H1 (cell line): ENCODE results near the gene BAIAP2. TPM values are rescaled to one million over a fixed set of nuclear protein-coding genes. Genes with fewer than 3 reads are reported as not detected.

ENCODE experiments used
- CTCF ChIA-PET: fragments of 300-600 bp; sonication (Branson Sonifier 250); formaldehyde crosslinking; loops from one replicate; lab custom pipeline; 2021; ENCODE audit not compliant: partially characterized antibody; lab: Charles Lee
- POLR2A ChIA-PET: fragments of 300-600 bp; sonication (Branson Sonifier 250); formaldehyde crosslinking; loops from one replicate; lab custom pipeline; 2021; ENCODE audit warnings: inconsistent platforms; ENCODE audit not compliant: partially characterized antibody; lab: Charles Lee
- DNase-seq, 2 experiments: peaks; one replicate each; pipeline versions ENCODE4 v3.0.0 to v3.0.0-alpha.2; 2010 to 2022; ENCODE audit warnings: low spot score in 2 of 2, low read depth in 1 of 2, mixed read lengths in 1 of 2
- FAIRE-seq: peaks from 2 replicates; lab custom pipeline; 2011; peaks lifted over from hg19 to GRCh38; lab: Jason Lieb, UNC
- H2AFZ ChIP-seq: 2 replicates; pipeline ENCODE4 v1.8.1; 2012; ENCODE audit warnings: low read length, inconsistent platforms
- H2AK5ac ChIP-seq: 2 replicates; pipeline ENCODE4 v1.6.1; 2013; ENCODE audit warnings: low read depth, low read length
- H2BK120ac ChIP-seq: replicated peaks from 2 replicates; pipeline ENCODE3; 2013; ENCODE audit warnings: low read depth, low read length, inconsistent platforms
- H2BK12ac ChIP-seq: 2 replicates; pipeline ENCODE4 v1.6.1; 2013; ENCODE audit warnings: low read depth, low read length
- H2BK15ac ChIP-seq: 2 replicates; pipeline ENCODE4 v1.6.1; 2013; ENCODE audit warnings: low read length
- H2BK20ac ChIP-seq: 2 replicates; pipeline ENCODE4 v1.6.1; 2013; ENCODE audit warnings: low read length
- H2BK5ac ChIP-seq: 2 replicates; pipeline ENCODE4 v1.6.1; 2013; ENCODE audit warnings: low read depth, low read length
- H3K14ac ChIP-seq: 2 replicates; pipeline ENCODE4 v1.6.1; 2013; ENCODE audit warnings: inconsistent platforms; ENCODE audit not compliant: insufficient read length
- H3K18ac ChIP-seq: 2 replicates; pipeline ENCODE4 v1.6.1; 2013; ENCODE audit warnings: low read length; ENCODE audit errors: extremely low read depth
- H3K23ac ChIP-seq: 2 replicates; pipeline ENCODE4 v1.6.1; 2013; ENCODE audit warnings: inconsistent platforms; ENCODE audit not compliant: insufficient read length
- H3K23me2 ChIP-seq: 2 replicates; pipeline ENCODE4 v1.6.1; 2013; ENCODE audit warnings: low read depth, low read length
- H3K27ac ChIP-seq: 2 replicates; pipeline ENCODE4 v1.6.1; 2011; ENCODE audit warnings: low read depth, low read length, inconsistent platforms
- H3K27me3 ChIP-seq, 4 experiments: replicated peaks in 1 of 4; 1 replicate in 1 of 4; 2 replicates in 3 of 4; pipeline versions ENCODE4 v1.6.1 to v1.8.1; 2011 to 2013; ENCODE audit warnings: low read length in 3 of 4, mild to moderate bottlenecking in 3 of 4, inconsistent platforms in 2 of 4, mixed read lengths in 2 of 4, moderate library complexity in 1 of 4; ENCODE audit not compliant: control insufficient read depth in 3 of 4, insufficient read depth in 3 of 4; ENCODE audit errors: extremely low read depth in 1 of 4
- H3K36me3 ChIP-seq, 4 experiments: 2 replicates each; pipeline versions ENCODE4 v1.6.1 to v1.8.1; 2011 to 2013; ENCODE audit warnings: mild to moderate bottlenecking in 4 of 4, low read length in 3 of 4, moderate library complexity in 2 of 4, control low read depth in 1 of 4, inconsistent platforms in 1 of 4; ENCODE audit not compliant: insufficient read depth in 4 of 4, control insufficient read depth in 2 of 4
- H3K4ac ChIP-seq: replicated peaks from 2 replicates; pipeline ENCODE3; 2013; ENCODE audit warnings: low read length, low read depth, mixed read lengths, inconsistent platforms; ENCODE audit not compliant: insufficient read length
- H3K4me1 ChIP-seq, 4 experiments: replicated peaks in 1 of 4; 1 replicate in 1 of 4; 2 replicates in 3 of 4; pipeline versions ENCODE4 v1.6.1 to v1.8.1; 2011 to 2013; ENCODE audit warnings: low read length in 3 of 4, inconsistent platforms in 2 of 4, mixed read lengths in 1 of 4; ENCODE audit not compliant: insufficient read depth in 4 of 4, control insufficient read depth in 3 of 4
- H3K4me2 ChIP-seq, 2 experiments: 2 replicates each; pipeline versions ENCODE4 v1.6.1 to v1.8.1; 2011 to 2013; ENCODE audit warnings: low read depth in 2 of 2, low read length in 2 of 2, control low read depth in 1 of 2, inconsistent platforms in 1 of 2, mild to moderate bottlenecking in 1 of 2; ENCODE audit not compliant: insufficient read depth in 1 of 2
- H3K4me3 ChIP-seq, 4 experiments: fragments of 200-600, 300-600 bp in 1 of 4; sonication (generic), shearing (Covaris generic), sonication (Bioruptor Twin) in 1 of 4; 2 replicates each; pipeline versions ENCODE4 v1.5.1 to v1.8.1; 2011 to 2016; ENCODE audit warnings: low read length in 4 of 4, low read depth in 3 of 4, control low read depth in 2 of 4, inconsistent platforms in 2 of 4, mild to moderate bottlenecking in 2 of 4, mixed read lengths in 1 of 4, moderate library complexity in 1 of 4; ENCODE audit not compliant: insufficient read depth in 2 of 4; ENCODE audit errors: extremely low read depth in 1 of 4
- H3K56ac ChIP-seq: replicated peaks from 2 replicates; pipeline ENCODE3; 2013; ENCODE audit warnings: low read depth, mild to moderate bottlenecking, mixed read lengths, low read length, inconsistent platforms; ENCODE audit not compliant: insufficient read length
- H3K79me1 ChIP-seq: 2 replicates; pipeline ENCODE4 v1.6.1; 2013; ENCODE audit warnings: low read depth, low read length, control low read depth
- H3K79me2 ChIP-seq, 2 experiments: 2 replicates each; pipeline versions ENCODE4 v1.6.1 to v1.8.1; 2012 to 2013; ENCODE audit warnings: low read length in 2 of 2, mild to moderate bottlenecking in 2 of 2, inconsistent platforms in 1 of 2; ENCODE audit not compliant: insufficient read depth in 2 of 2, control insufficient read depth in 1 of 2
- H3K9ac ChIP-seq, 4 experiments: replicated peaks in 1 of 4; 1 replicate in 1 of 4; 2 replicates in 3 of 4; pipeline versions ENCODE4 v1.6.1 to v1.8.1; 2011 to 2013; ENCODE audit warnings: low read depth in 3 of 4, low read length in 3 of 4, control low read depth in 2 of 4, mild to moderate bottlenecking in 2 of 4, moderate library complexity in 2 of 4, inconsistent platforms in 1 of 4; ENCODE audit errors: extremely low read depth in 1 of 4
- H3K9me3 ChIP-seq, 2 experiments: 2 replicates each; pipeline versions ENCODE4 v1.6.1 to v1.8.1; 2012 to 2013; ENCODE audit warnings: mild to moderate bottlenecking in 2 of 2, moderate library complexity in 2 of 2, control low read depth in 1 of 2, inconsistent platforms in 1 of 2, low read depth in 1 of 2, low read length in 1 of 2, mixed read lengths in 1 of 2; ENCODE audit not compliant: insufficient read depth in 2 of 2
- H4K20me1 ChIP-seq, 2 experiments: replicated peaks in 1 of 2; 2 replicates each; pipeline versions ENCODE3 to v1.8.1; 2011 to 2013; ENCODE audit warnings: inconsistent platforms in 2 of 2, low read length in 2 of 2, mild to moderate bottlenecking in 1 of 2; ENCODE audit not compliant: insufficient read depth in 2 of 2, control insufficient read depth in 1 of 2
- H4K5ac ChIP-seq: 2 replicates; pipeline ENCODE4 v1.6.1; 2013; ENCODE audit warnings: low read length, low read depth, mixed read lengths, inconsistent platforms; ENCODE audit not compliant: insufficient read length
- H4K8ac ChIP-seq: 2 replicates; pipeline ENCODE4 v1.8.0; 2013; ENCODE audit warnings: mild to moderate bottlenecking, moderate library complexity, low read length, inconsistent platforms; ENCODE audit not compliant: insufficient read depth; ENCODE audit errors: extremely low read depth
- H4K91ac ChIP-seq: replicated peaks from 2 replicates; pipeline ENCODE3; 2013; ENCODE audit warnings: low read length, mixed read lengths, inconsistent platforms; ENCODE audit not compliant: insufficient read length
- BACH1 ChIP-seq: IDR thresholded peaks from 2 replicates; pipeline ENCODE4 v1.6.1; 2012; ENCODE audit warnings: low read length, improper control_type of control experiment
- BRCA1 ChIP-seq: IDR thresholded peaks from 2 replicates; pipeline ENCODE4 v1.6.1; 2012; ENCODE audit warnings: low read depth, low read length, improper control_type of control experiment
- CEBPB ChIP-seq: IDR thresholded peaks from 2 replicates; pipeline ENCODE4 v1.6.1; 2012; ENCODE audit warnings: low read depth, low read length
- POLR2A ChIP-seq, 2 experiments: IDR thresholded peaks; 1 replicate in 1 of 2; 2 replicates in 1 of 2; pipeline ENCODE4 v1.6.1; 2011; ENCODE audit warnings: low read depth in 2 of 2, low read length in 2 of 2, mild to moderate bottlenecking in 2 of 2; ENCODE audit errors: control extremely low read depth in 1 of 2
- POLR2AphosphoS5 ChIP-seq: IDR thresholded peaks from 2 replicates; pipeline ENCODE4 v1.6.1; 2011; ENCODE audit warnings: low read depth, low read length
- RAD21 ChIP-seq, 2 experiments: IDR thresholded peaks in 1 of 2; conservative IDR thresholded peaks in 1 of 2; 2 replicates each; pipeline ENCODE4 v1.6.1; 2011; ENCODE audit warnings: low read depth in 2 of 2, low read length in 2 of 2, improper control_type of control experiment in 1 of 2, inconsistent platforms in 1 of 2, mild to moderate bottlenecking in 1 of 2, moderate library complexity in 1 of 2
- WGBS, 2 experiments: shearing (Covaris generic) in 1 of 2; methylation state at CpG; one replicate each; pipeline versions ENCODE4 v1.1.6 to v1.1.7; 2013 to 2015; ENCODE audit warnings: low lambda C conversion rate in 2 of 2, mixed read lengths in 2 of 2, inconsistent platforms in 1 of 2, low coverage in 1 of 2, missing lambda C conversion rate in 1 of 2; ENCODE audit not compliant: insufficient replicate concordance in 2 of 2, insufficient coverage in 1 of 2, insufficient read length in 1 of 2; ENCODE audit errors: extremely low coverage in 1 of 2, missing lambda C conversion rate in 1 of 2; 5-methylcytosine and 5-hydroxymethylcytosine counted together
- polyA plus RNA-seq, 7 experiments: library from polyadenylated mRNA; depleted of rRNA in 3 of 7; stranded (reverse) in 5 of 7; unstranded in 2 of 7; fragments of >200 nt in 5 of 7; fragments of 200-250 nt in 2 of 7; gene quantifications; 1 replicate in 5 of 7; 2 replicates in 1 of 7; 4 replicates in 1 of 7; pipeline versions ENCODE4 v1.2.1 to v1.2.3, GENCODE V29; 2011 to 2013; ENCODE audit warnings: missing spikeins in 2 of 7, mixed read lengths in 2 of 7
- total RNA-seq: library from RNA; stranded (reverse); fragmentation: NEBNext Ultra II Directional; extraction: Animal tissue kit (Norgen Biotek cat#: 25700); gene quantifications from 2 replicates; pipeline ENCODE4 v1.2.1, GENCODE V29; 2021

Gene BAIAP2
- total and polyA plus RNA-seq, 2 of the 8 experiments (the other 6 are each of a cell fraction or from before 2014, with no cell fraction given): 10.0 to 22.8 TPM

DNA sequence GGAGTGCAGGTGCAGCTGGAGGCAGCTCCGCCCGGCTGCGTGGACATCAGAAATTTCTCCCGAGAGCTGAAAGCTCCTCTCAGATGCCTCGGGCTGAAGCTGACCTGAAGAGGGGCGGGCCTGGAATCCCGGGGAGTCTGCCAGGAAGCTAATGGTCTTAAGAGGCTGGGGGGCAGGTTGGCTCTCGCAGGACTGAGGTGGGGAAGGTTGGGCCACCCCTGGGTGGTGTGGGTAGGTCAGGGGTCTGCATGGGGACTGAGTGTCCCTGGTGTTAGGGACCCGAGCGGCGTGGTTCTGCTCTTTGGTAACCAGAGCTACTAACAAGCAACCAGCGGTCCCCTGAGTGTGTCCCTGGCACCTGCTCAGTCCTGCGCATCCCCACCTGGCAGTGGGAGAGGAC is 39.8 kb upstream of the BAIAP2 start:
- peaks cover 5% of the 10 kb centered on the region; the same call in 1 of the 2 replicates for H3K23me2 ChIP-seq
- H2BK5ac ChIP-seq: no peak overlapping the region
- DNase-seq: no peak
- H3K27me3 ChIP-seq: peaks cover 0 to 7% (median 3%) of the 10 kb centered on the region in 4 experiments; a peak in 3 of 7 replicates
- H4K91ac ChIP-seq: no peak overlapping the region
- H2BK20ac ChIP-seq: no peak overlapping the region
- H3K9me3 ChIP-seq: no peaks in the 10 kb centered on the region
- TF ChIP-seq POLR2AphosphoS5 (no peak), BRCA1 (no peak), CEBPB (no peak), POLR2A (IDR thresholded peaks at IDR 0.05; ENCODE audit: control extremely low read depth in 1 of 2, low read depth in 2 of 2, low read length in 2 of 2) (no peak), RAD21 (IDR thresholded peaks at IDR 0.05 in 1 of 2, conservative IDR thresholded peaks at IDR 0.05 in 1 of 2; ENCODE audit: low read depth in 2 of 2, low read length in 2 of 2) (no peak), BACH1 (no peak)
- CTCF ChIA-PET: interaction anchor here (1.6 to 2.4 kb wide), 2 partner anchors 29 to 46 kb away, joined by 3 to 7 read pairs; no protein-coding TSS in a partner anchor
- H3K9ac ChIP-seq: no peak overlapping the region
- H3K27ac ChIP-seq: no peak overlapping the region
- H2BK15ac ChIP-seq: no peak overlapping the region
- H4K5ac ChIP-seq: no peak overlapping the region
- no peak overlapping the region for H2BK12ac ChIP-seq
- H3K4me3 ChIP-seq: no peak overlapping the region
- H3K14ac ChIP-seq: no peak overlapping the region
- H2AFZ ChIP-seq: no peak overlapping the region
- H3K36me3 ChIP-seq: peaks cover 0 to 8% (median 1%) of the 10 kb centered on the region in 4 experiments; a peak in 3 of 8 replicates
- H3K18ac ChIP-seq: no peak overlapping the region
- peaks cover 4% of the 10 kb centered on the region; the same call in 1 of the 2 replicates for H3K79me1 ChIP-seq
- H4K8ac ChIP-seq: no peak overlapping the region
- no peak overlapping the region for H2AK5ac ChIP-seq
- H3K79me2 ChIP-seq: no peaks in the 10 kb centered on the region; a peak in 1 of 4 replicates
- no peak overlapping the region for H3K4ac ChIP-seq
- H4K20me1 ChIP-seq: peaks cover 0 to 17% of the 10 kb centered on the region in 2 experiments
- H3K4me1 ChIP-seq: peaks cover 0 to 2% (median under 1%) of the 10 kb centered on the region in 4 experiments; a peak in 5 of 7 replicates
- H2BK120ac ChIP-seq: no peak overlapping the region
- H3K56ac ChIP-seq: no peak overlapping the region
- POLR2A ChIA-PET: interaction anchor here (1.4 kb wide), 1 partner anchor 66 kb away, joined by 3 read pairs; no protein-coding TSS in a partner anchor
- FAIRE-seq: no peak
- no peak overlapping the region for H3K4me2 ChIP-seq
- WGBS, 2 experiments: 89% methylated on average over 7 of the region's 13 CpGs; no CpG with 5 or more reads in 1 of the 2 experiments
- H3K23ac ChIP-seq: no peak overlapping the region
